ENCODE measurements around the gene ZBTB46. TPM values are rescaled to one million over a fixed set of nuclear protein-coding genes. Genes with fewer than 3 reads are reported as not detected.

The ZBTB46 gene
- total RNA-seq, 1 experiment from 2014 or later: 1.1 TPM

GRCh38 chr20:63756648-63756991, 74.4 kb downstream of the ZBTB46 start:
- ChIA-PET POLR2A (ENCODE audit: low non-redundant PET) (no interaction called here), CTCF (no interaction called here)
- no peak for TF ChIP-seq EZH2 (IDR thresholded peaks at IDR 0.05; ENCODE audit: borderline replicate concordance, low read depth, low read length, poor library complexity, severe bottlenecking)
- TF ChIP-seq CTCF (conservative IDR thresholded peaks at IDR 0.05; ENCODE audit: low read depth, low read length): no peak
- Histone ChIP-seq H3K9me3 (ENCODE audit: low read depth, low read length, poor library complexity, severe bottlenecking) (no peaks in the 10 kb centered on the region), H3K27ac (ENCODE audit: low read depth, low read length, poor library complexity, severe bottlenecking) (no peak overlapping the region), H3K4me3 (ENCODE audit: low read depth, low read length, poor library complexity, severe bottlenecking) (no peak overlapping the region), H3K27me3 (replicated peaks; ENCODE audit: insufficient read depth, low read depth, low read length, poor library complexity) (no peaks in the 10 kb centered on the region), H3K4me1 (ENCODE audit: insufficient read depth, low read length, poor library complexity, severe bottlenecking) (no peaks in the 10 kb centered on the region), H3K36me3 (ENCODE audit: insufficient read depth, low read length, poor library complexity, severe bottlenecking) (no peaks in the 10 kb centered on the region)
- BruUV-seq (replicated peaks): no TSS peak
- intact Hi-C loops (cut with micrococcal nuclease; ENCODE audit: unreplicated experiment): no loop called here
- no peak for DNase-seq (ENCODE audit: low spot score)

GRCh38 chr20:63755933-63756647, 75.0 kb downstream of the ZBTB46 start:
- ChIA-PET CTCF (no interaction called here), POLR2A (ENCODE audit: low non-redundant PET) (no interaction called here)
- Histone ChIP-seq H3K27me3 (replicated peaks; ENCODE audit: insufficient read depth, low read depth, low read length, poor library complexity) (no peaks in the 10 kb centered on the region), H3K36me3 (ENCODE audit: insufficient read depth, low read length, poor library complexity, severe bottlenecking) (no peaks in the 10 kb centered on the region), H3K27ac (ENCODE audit: low read depth, low read length, poor library complexity, severe bottlenecking) (no peak overlapping the region), H3K4me3 (ENCODE audit: low read depth, low read length, poor library complexity, severe bottlenecking) (no peak overlapping the region), H3K9me3 (ENCODE audit: low read depth, low read length, poor library complexity, severe bottlenecking) (no peaks in the 10 kb centered on the region), H3K4me1 (ENCODE audit: insufficient read depth, low read length, poor library complexity, severe bottlenecking) (no peaks in the 10 kb centered on the region)
- BruUV-seq (replicated peaks): no TSS peak
- intact Hi-C loops (cut with micrococcal nuclease; ENCODE audit: unreplicated experiment): no loop called here
- no peak for TF ChIP-seq EZH2 (IDR thresholded peaks at IDR 0.05; ENCODE audit: borderline replicate concordance, low read depth, low read length, poor library complexity, severe bottlenecking)
- no peak for TF ChIP-seq CTCF (conservative IDR thresholded peaks at IDR 0.05; ENCODE audit: low read depth, low read length)
- no peak for DNase-seq (ENCODE audit: low spot score)

GRCh38 chr20:63754008-63754407, 77.1 kb downstream of the ZBTB46 start:
- no TSS peak for BruUV-seq (replicated peaks)
- no peaks in the 10 kb centered on the region for H3K4me1 ChIP-seq (ENCODE audit: insufficient read depth, low read length, poor library complexity, severe bottlenecking)
- TF ChIP-seq EZH2 (IDR thresholded peaks at IDR 0.05; ENCODE audit: borderline replicate concordance, low read depth, low read length, poor library complexity, severe bottlenecking): no peak
- TF ChIP-seq CTCF (conservative IDR thresholded peaks at IDR 0.05; ENCODE audit: low read depth, low read length): no peak
- no peak overlapping the region for H3K27ac ChIP-seq (ENCODE audit: low read depth, low read length, poor library complexity, severe bottlenecking)
- H3K27me3 ChIP-seq (replicated peaks; ENCODE audit: insufficient read depth, low read depth, low read length, poor library complexity): no peaks in the 10 kb centered on the region
- H3K4me3 ChIP-seq (ENCODE audit: low read depth, low read length, poor library complexity, severe bottlenecking): no peak overlapping the region
- DNase-seq (ENCODE audit: low spot score): no peak
- no peaks in the 10 kb centered on the region for H3K36me3 ChIP-seq (ENCODE audit: insufficient read depth, low read length, poor library complexity, severe bottlenecking)
- H3K9me3 ChIP-seq (ENCODE audit: low read depth, low read length, poor library complexity, severe bottlenecking): no peaks in the 10 kb centered on the region
- intact Hi-C loops (cut with micrococcal nuclease; ENCODE audit: unreplicated experiment): no loop called here
- CTCF ChIA-PET: no interaction called here
- POLR2A ChIA-PET (ENCODE audit: low non-redundant PET): no interaction called here

All from A673 (cell line).